ENCODE data around the gene P2RY4.

The P2RY4 gene

DNA sequence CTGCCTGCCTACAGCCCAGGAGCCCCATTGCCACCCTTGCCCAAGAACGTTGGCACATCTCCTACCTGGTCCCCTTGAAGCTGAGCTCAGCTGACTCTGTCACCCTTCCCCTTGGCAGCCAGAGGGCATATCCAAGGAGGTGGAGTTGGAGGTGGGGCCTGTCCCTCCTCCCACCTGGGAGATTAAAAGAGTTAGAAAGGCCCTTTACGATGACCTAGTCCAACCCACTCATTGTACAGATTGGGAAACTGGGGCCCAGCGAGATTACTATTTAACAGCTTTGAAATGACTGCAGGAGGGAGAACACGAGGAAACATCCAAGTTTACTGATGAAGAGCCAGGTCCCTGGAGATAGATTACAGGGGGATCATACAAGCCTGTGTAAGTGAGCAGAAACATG lies at the start of gene P2RY4:
Gene P2RY4, minus strand, starts transcription at position 101 of the 400 bp plus-strand sequence. CDS start 580 bp downstream, outside the sequence.
- Histone ChIP-seq H3K9ac (no peak within 1 kb of the TSS), H3K27me3 (ENCODE audit: control insufficient read depth, insufficient read depth, low read length) (no peaks in the 10 kb centered on the region)
- TF ChIP-seq CTCF (IDR thresholded peaks at IDR 0.05) = no peak

DNA sequence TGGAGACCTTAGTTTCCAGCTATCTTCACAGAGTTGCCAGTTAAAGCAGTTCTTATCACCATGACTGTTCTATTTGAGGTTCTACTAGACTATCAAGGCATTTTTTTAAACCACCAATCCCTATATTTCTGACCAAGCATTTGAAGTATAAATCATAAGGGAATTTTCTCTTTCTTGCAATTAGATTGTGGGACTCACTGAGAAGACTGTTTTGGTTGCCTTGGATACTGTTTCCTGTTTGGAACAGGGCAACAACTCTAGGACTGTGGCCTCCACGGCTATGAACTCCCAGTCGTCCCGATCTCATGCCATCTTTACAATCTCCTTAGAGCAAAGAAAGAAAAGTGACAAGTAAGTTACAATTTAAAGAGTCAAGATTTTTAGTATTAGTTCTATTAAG lies 41.7 kb upstream of the P2RY4 start:
- TF ChIP-seq CTCF (IDR thresholded peaks at IDR 0.05) = no peak
- Histone ChIP-seq H3K9ac (no peak overlapping the region), H3K4me3 (ENCODE audit: low read depth, low read length) (no peak overlapping the region), H3K79me2 (no peaks in the 10 kb centered on the region), H3K4me1 (no peaks in the 10 kb centered on the region), H3K36me3 (ENCODE audit: control insufficient read depth, insufficient read depth, low read length) (no peaks in the 10 kb centered on the region), H3K27ac (no peak overlapping the region), H3K4me2 (ENCODE audit: low read length) (no peak overlapping the region), H2AFZ (no peak overlapping the region), H3K27me3 (ENCODE audit: control insufficient read depth, insufficient read depth, low read length) (no peaks in the 10 kb centered on the region), H3K9me3 (ENCODE audit: control insufficient read depth, low read length) (no peaks in the 10 kb centered on the region)

More for the DNA sequence above, at the start of gene P2RY4:
- no peak within 1 kb of the TSS for H3K4me2 ChIP-seq (ENCODE audit: low read length)
- H3K79me2 ChIP-seq = no peaks in the 10 kb centered on the region
- H2AFZ ChIP-seq = no peak within 1 kb of the TSS
- no peaks in the 10 kb centered on the region for H3K36me3 ChIP-seq (ENCODE audit: control insufficient read depth, insufficient read depth, low read length)
- H3K9me3 ChIP-seq (ENCODE audit: control insufficient read depth, low read length) = no peaks in the 10 kb centered on the region
- H3K4me1 ChIP-seq = no peaks in the 10 kb centered on the region
- no peak within 1 kb of the TSS for H3K27ac ChIP-seq
- no peak within 1 kb of the TSS for H3K4me3 ChIP-seq (ENCODE audit: low read depth, low read length)

DNA sequence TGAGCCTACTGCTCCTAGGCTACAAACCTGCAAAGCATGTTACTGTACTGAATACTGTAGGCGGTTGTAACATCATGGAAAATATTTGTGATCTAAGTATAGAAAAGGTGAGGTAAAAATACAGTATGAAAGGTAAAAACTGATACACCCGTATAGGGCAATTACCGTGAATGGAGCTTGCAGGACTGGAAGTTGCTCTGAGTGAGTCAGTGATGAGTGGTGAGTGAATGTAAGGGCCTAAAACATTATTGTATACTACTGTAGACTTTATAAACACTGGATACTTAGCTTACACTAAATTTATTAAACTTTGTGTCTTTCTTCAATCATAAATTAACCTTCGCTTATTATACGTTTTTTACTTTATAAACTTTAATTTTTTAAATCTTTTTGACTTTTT lies 33.6 kb upstream of the P2RY4 start:
- no peaks in the 10 kb centered on the region for H3K9me3 ChIP-seq (ENCODE audit: control insufficient read depth, low read length)
- no peaks in the 10 kb centered on the region for H3K4me1 ChIP-seq
- no peaks in the 10 kb centered on the region for H3K36me3 ChIP-seq (ENCODE audit: control insufficient read depth, insufficient read depth, low read length)
- no peak overlapping the region for H3K4me2 ChIP-seq (ENCODE audit: low read length)
- no peak overlapping the region for H2AFZ ChIP-seq
- no peaks in the 10 kb centered on the region for H3K79me2 ChIP-seq
- H3K9ac ChIP-seq = no peak overlapping the region
- no peak for TF ChIP-seq CTCF (IDR thresholded peaks at IDR 0.05)
- H3K27ac ChIP-seq = no peak overlapping the region
- H3K4me3 ChIP-seq (ENCODE audit: low read depth, low read length) = no peak overlapping the region
- no peaks in the 10 kb centered on the region for H3K27me3 ChIP-seq (ENCODE audit: control insufficient read depth, insufficient read depth, low read length)

GRCh38 chrX:70292788-70293187 lies 32.8 kb upstream of the P2RY4 start:
- Histone ChIP-seq H3K36me3 (ENCODE audit: control insufficient read depth, insufficient read depth, low read length) (no peaks in the 10 kb centered on the region), H3K27me3 (ENCODE audit: control insufficient read depth, insufficient read depth, low read length) (no peaks in the 10 kb centered on the region), H3K27ac (no peak overlapping the region), H2AFZ (no peak overlapping the region), H3K4me3 (ENCODE audit: low read depth, low read length) (no peak overlapping the region), H3K4me1 (no peaks in the 10 kb centered on the region), H3K9me3 (ENCODE audit: control insufficient read depth, low read length) (no peaks in the 10 kb centered on the region), H3K9ac (no peak overlapping the region), H3K4me2 (ENCODE audit: low read length) (no peak overlapping the region), H3K79me2 (no peaks in the 10 kb centered on the region)
- no peak for TF ChIP-seq CTCF (IDR thresholded peaks at IDR 0.05)
